Measurements from ENCODE around the gene C11orf21.

C11orf21 gene

GRCh38 chr11:2301631-2302305 lies at the start of gene C11orf21, which contains the start of gene TSPAN32:
TSS of gene C11orf21 (minus strand) at chr11:2301918. CDS start at chr11:2301808, 110 bp downstream.
TSS of gene TSPAN32 (plus strand) at chr11:2302013. CDS start at chr11:2302150, 137 bp downstream.
- H3K9ac ChIP-seq (ENCODE audit: insufficient read length, low read depth): peak within 1 kb of the TSS; percentile 17
- H3K4me3 ChIP-seq (ENCODE audit: insufficient read length, low read depth): no peak within 1 kb of the TSS
- no peaks in the 10 kb centered on the region for H3K27me3 ChIP-seq (ENCODE audit: insufficient read depth, insufficient read length)
- peaks cover 18% of the 10 kb centered on the region for H3K4me1 ChIP-seq (ENCODE audit: insufficient read depth, insufficient read length)
- DNase-seq (ENCODE audit: low read depth, low spot score): no peak
- H3K36me3 ChIP-seq (ENCODE audit: insufficient read depth, insufficient read length, low read length): no peaks in the 10 kb centered on the region
- H3K9me3 ChIP-seq (ENCODE audit: insufficient read depth, low read length): no peaks in the 10 kb centered on the region
- no peak for TF ChIP-seq YY1 (IDR thresholded peaks at IDR 0.05; ENCODE audit: insufficient read depth, insufficient read length)
- no peak for TF ChIP-seq ZNF274 (IDR thresholded peaks at IDR 0.05; ENCODE audit: low read depth, low read length)

DNA sequence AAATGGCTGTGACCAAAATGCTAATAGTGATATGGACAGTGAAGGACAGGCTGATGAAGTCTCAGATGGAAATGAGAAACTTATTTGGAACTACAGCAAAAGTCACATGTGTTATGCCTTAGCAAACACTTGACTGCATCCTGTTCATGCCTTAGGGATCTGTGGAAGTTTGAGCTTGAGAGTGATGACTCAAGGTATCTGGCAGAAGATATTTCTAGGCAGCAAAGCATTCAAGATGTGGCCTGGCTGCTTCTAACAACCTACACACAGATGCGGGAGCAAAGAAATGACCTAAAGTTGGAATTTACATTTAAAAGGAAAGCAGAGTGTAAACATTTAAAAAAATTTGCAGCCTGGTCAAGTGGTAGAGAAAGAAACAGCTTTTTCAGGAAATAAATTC lies 47.3 kb upstream of the C11orf21 start:
- H3K27me3 ChIP-seq (ENCODE audit: insufficient read depth, insufficient read length): no peaks in the 10 kb centered on the region

DNA sequence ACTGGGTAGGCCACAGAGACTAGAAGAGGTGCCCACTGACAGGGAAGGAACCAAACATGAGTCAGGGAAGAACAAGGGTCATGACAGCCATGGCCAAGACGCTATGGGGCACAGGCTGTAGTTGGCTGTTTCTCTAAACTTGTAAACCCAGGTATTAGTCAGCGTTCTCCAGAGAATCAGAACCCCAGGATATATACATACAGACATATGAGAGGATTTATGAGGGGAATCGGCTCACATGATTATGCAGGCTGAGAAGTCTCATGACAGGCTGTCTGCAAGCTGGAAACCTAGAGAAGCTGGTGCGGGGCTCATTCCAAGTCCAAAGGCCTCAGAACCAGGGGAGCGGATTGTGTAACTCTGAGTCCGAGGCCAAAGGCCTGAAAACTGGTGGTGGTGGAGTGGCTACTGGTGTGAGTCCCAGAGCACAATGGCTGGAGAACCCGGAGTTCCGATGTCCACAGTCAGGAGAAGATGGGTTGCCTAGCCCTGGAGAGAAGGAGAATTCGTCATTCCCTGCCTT lies 45.7 kb upstream of the C11orf21 start:
- no peak overlapping the region for H3K4me3 ChIP-seq (ENCODE audit: insufficient read length, low read depth)
- no peak for DNase-seq (ENCODE audit: low read depth, low spot score)
- TF ChIP-seq ZNF274 (IDR thresholded peaks at IDR 0.05; ENCODE audit: low read depth, low read length): no peak
- H3K9me3 ChIP-seq (ENCODE audit: insufficient read depth, low read length): peaks cover 79% of the 10 kb centered on the region
- no peaks in the 10 kb centered on the region for H3K27me3 ChIP-seq (ENCODE audit: insufficient read depth, insufficient read length)
- no peaks in the 10 kb centered on the region for H3K4me1 ChIP-seq (ENCODE audit: insufficient read depth, insufficient read length)
- no peak overlapping the region for H3K9ac ChIP-seq (ENCODE audit: insufficient read length, low read depth)
- no peaks in the 10 kb centered on the region for H3K36me3 ChIP-seq (ENCODE audit: insufficient read depth, insufficient read length, low read length)

More for the DNA sequence above, 47.3 kb upstream of the C11orf21 start:
- no peak for TF ChIP-seq YY1 (IDR thresholded peaks at IDR 0.05; ENCODE audit: insufficient read depth, insufficient read length)
- no peak for TF ChIP-seq SUZ12 (IDR thresholded peaks at IDR 0.05; ENCODE audit: extremely low read depth, insufficient read depth, insufficient read length)
- no peak for TF ChIP-seq ZNF274 (IDR thresholded peaks at IDR 0.05; ENCODE audit: low read depth, low read length)
- no peak for DNase-seq (ENCODE audit: low read depth, low spot score)
- Histone ChIP-seq H3K4me3 (ENCODE audit: insufficient read length, low read depth) (no peak overlapping the region), H3K9me3 (ENCODE audit: insufficient read depth, low read length) (peaks cover 71% of the 10 kb centered on the region), H3K4me1 (ENCODE audit: insufficient read depth, insufficient read length) (no peaks in the 10 kb centered on the region), H3K9ac (ENCODE audit: insufficient read length, low read depth) (no peak overlapping the region), H3K36me3 (ENCODE audit: insufficient read depth, insufficient read length, low read length) (no peaks in the 10 kb centered on the region)

- Histone ChIP-seq H3K27me3 (ENCODE audit: insufficient read depth, insufficient read length) (no peaks in the 10 kb centered on the region), H3K36me3 (ENCODE audit: insufficient read depth, insufficient read length, low read length) (no peaks in the 10 kb centered on the region), H3K4me3 (ENCODE audit: insufficient read length, low read depth) (no peak overlapping the region), H3K9me3 (ENCODE audit: insufficient read depth, low read length) (peaks cover 84% of the 10 kb centered on the region), H3K9ac (ENCODE audit: insufficient read length, low read depth) (no peak overlapping the region), H3K4me1 (ENCODE audit: insufficient read depth, insufficient read length) (no peaks in the 10 kb centered on the region)
- TF ChIP-seq ZNF274 (IDR thresholded peaks at IDR 0.05; ENCODE audit: low read depth, low read length) (no peak), YY1 (IDR thresholded peaks at IDR 0.05; ENCODE audit: insufficient read depth, insufficient read length) (no peak), SUZ12 (IDR thresholded peaks at IDR 0.05; ENCODE audit: extremely low read depth, insufficient read depth, insufficient read length) (no peak)
- no peak for DNase-seq (ENCODE audit: low read depth, low spot score)
Observed at GRCh38 chr11:2346586-2347307, 45.0 kb upstream of the C11orf21 start.

DNA sequence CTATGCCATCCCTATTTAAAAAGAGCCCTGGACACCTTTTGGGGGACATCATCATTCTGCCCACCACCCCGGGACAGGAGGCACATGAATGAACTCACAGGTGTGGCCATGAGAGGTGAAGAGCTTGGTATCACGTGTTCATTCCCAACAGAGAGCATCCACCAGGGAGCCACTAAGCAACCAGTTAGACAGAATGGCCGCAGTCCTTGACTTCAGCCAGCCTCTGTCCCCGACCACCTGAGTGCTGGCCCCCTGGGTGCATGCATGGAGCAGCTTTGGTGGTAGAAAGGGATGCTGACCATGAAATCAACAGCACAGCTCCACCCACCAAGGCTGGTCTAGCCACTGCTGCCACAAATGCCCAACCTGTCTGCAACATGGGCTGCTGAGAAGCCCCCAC lies 44.3 kb upstream of the C11orf21 start:
- no peaks in the 10 kb centered on the region for H3K4me1 ChIP-seq (ENCODE audit: insufficient read depth, insufficient read length)
- TF ChIP-seq SUZ12 (IDR thresholded peaks at IDR 0.05; ENCODE audit: extremely low read depth, insufficient read depth, insufficient read length) (no peak), YY1 (IDR thresholded peaks at IDR 0.05; ENCODE audit: insufficient read depth, insufficient read length) (no peak), ZNF274 (IDR thresholded peaks at IDR 0.05; ENCODE audit: low read depth, low read length) (no peak)
- no peak overlapping the region for H3K4me3 ChIP-seq (ENCODE audit: insufficient read length, low read depth)
- H3K9ac ChIP-seq (ENCODE audit: insufficient read length, low read depth): no peak overlapping the region
- H3K27me3 ChIP-seq (ENCODE audit: insufficient read depth, insufficient read length): no peaks in the 10 kb centered on the region
- H3K36me3 ChIP-seq (ENCODE audit: insufficient read depth, insufficient read length, low read length): no peaks in the 10 kb centered on the region
- H3K9me3 ChIP-seq (ENCODE audit: insufficient read depth, low read length): peaks cover 84% of the 10 kb centered on the region
- no peak for DNase-seq (ENCODE audit: low read depth, low spot score)

- TF ChIP-seq ZNF274 (IDR thresholded peaks at IDR 0.05; ENCODE audit: low read depth, low read length): no peak
- TF ChIP-seq SUZ12 (IDR thresholded peaks at IDR 0.05; ENCODE audit: extremely low read depth, insufficient read depth, insufficient read length): no peak
- no peak for TF ChIP-seq YY1 (IDR thresholded peaks at IDR 0.05; ENCODE audit: insufficient read depth, insufficient read length)
- no peaks in the 10 kb centered on the region for H3K4me1 ChIP-seq (ENCODE audit: insufficient read depth, insufficient read length)
- no peak overlapping the region for H3K9ac ChIP-seq (ENCODE audit: insufficient read length, low read depth)
- no peaks in the 10 kb centered on the region for H3K36me3 ChIP-seq (ENCODE audit: insufficient read depth, insufficient read length, low read length)
- H3K27me3 ChIP-seq (ENCODE audit: insufficient read depth, insufficient read length): no peaks in the 10 kb centered on the region
- H3K4me3 ChIP-seq (ENCODE audit: insufficient read length, low read depth): no peak overlapping the region
- peaks cover 76% of the 10 kb centered on the region for H3K9me3 ChIP-seq (ENCODE audit: insufficient read depth, low read length)
- no peak for DNase-seq (ENCODE audit: low read depth, low spot score)
Observed at GRCh38 chr11:2345050-2345449, 43.3 kb upstream of the C11orf21 start.

DNA sequence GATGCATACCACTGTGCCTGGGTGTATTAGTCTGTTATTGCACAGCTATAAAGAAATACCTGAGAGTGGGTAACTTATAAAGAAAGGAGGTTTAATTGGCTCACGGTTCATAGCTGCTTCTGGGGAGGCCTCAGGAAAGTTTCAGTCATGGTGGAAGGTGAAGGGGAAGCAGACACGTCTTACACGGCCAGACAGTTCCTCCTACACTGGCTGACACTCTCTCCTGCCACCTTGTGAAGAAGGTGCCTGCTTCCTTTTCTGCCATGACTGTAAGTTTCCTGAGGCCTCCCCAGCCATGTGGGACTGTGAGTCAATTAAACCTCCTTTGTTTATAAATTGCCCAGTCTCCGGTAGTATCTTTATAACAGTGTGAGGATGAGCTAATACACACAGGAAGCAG lies 41.8 kb upstream of the C11orf21 start:
- H3K9me3 ChIP-seq (ENCODE audit: insufficient read depth, low read length): peaks cover 61% of the 10 kb centered on the region
- no peak for DNase-seq (ENCODE audit: low read depth, low spot score)

More for the DNA sequence above, 41.8 kb upstream of the C11orf21 start:
- Histone ChIP-seq H3K27me3 (ENCODE audit: insufficient read depth, insufficient read length) (no peaks in the 10 kb centered on the region), H3K36me3 (ENCODE audit: insufficient read depth, insufficient read length, low read length) (no peaks in the 10 kb centered on the region), H3K9ac (ENCODE audit: insufficient read length, low read depth) (no peak overlapping the region), H3K4me3 (ENCODE audit: insufficient read length, low read depth) (no peak overlapping the region), H3K4me1 (ENCODE audit: insufficient read depth, insufficient read length) (no peaks in the 10 kb centered on the region)
- TF ChIP-seq YY1 (IDR thresholded peaks at IDR 0.05; ENCODE audit: insufficient read depth, insufficient read length): no peak
- no peak for TF ChIP-seq ZNF274 (IDR thresholded peaks at IDR 0.05; ENCODE audit: low read depth, low read length)
- no peak for TF ChIP-seq SUZ12 (IDR thresholded peaks at IDR 0.05; ENCODE audit: extremely low read depth, insufficient read depth, insufficient read length)

All from NT2/D1 (cell line).